ENCODE results near the gene TMEM269.

DNA sequence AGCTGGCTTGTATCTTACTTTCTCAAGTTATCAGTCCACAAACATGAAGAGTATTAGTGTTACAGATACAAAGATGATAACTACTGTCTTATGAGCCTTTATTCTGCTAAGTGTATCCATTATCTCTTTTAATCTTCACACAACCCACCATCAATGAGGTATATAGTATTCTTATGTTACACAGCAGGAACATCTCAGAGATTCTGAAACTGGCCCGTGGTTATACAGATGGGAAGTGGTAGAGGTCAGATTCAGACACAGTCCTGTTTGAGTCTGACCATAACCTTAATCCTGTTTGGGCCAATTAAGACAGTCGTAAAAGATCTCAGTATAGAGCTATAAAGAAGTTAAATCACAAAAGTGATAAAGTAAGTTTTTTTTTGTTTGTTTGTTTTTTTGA lies 5.1 kb upstream of the TMEM269 start:
- TF ChIP-seq EZH2 (IDR thresholded peaks at IDR 0.05; ENCODE audit: borderline replicate concordance), result no peak
- TF ChIP-seq, protein P1, sequence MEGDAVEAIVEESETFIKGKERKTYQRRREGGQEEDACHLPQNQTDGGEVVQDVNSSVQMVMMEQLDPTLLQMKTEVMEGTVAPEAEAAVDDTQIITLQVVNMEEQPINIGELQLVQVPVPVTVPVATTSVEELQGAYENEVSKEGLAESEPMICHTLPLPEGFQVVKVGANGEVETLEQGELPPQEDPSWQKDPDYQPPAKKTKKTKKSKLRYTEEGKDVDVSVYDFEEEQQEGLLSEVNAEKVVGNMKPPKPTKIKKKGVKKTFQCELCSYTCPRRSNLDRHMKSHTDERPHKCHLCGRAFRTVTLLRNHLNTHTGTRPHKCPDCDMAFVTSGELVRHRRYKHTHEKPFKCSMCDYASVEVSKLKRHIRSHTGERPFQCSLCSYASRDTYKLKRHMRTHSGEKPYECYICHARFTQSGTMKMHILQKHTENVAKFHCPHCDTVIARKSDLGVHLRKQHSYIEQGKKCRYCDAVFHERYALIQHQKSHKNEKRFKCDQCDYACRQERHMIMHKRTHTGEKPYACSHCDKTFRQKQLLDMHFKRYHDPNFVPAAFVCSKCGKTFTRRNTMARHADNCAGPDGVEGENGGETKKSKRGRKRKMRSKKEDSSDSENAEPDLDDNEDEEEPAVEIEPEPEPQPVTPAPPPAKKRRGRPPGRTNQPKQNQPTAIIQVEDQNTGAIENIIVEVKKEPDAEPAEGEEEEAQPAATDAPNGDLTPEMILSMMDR (IDR thresholded peaks at IDR 0.05; ENCODE audit: poor library complexity), result no peak
